Astrocyte of the cerebellum (primary cell): Measurements from ENCODE around the gene PSMD7.
A peak's percentile ranks its signal among the peaks of the same experiment; 100 is the strongest.

Experiments
- DNase-seq: peaks from one replicate; pipeline ENCODE4 v3.0.0-alpha.2; 2011; ENCODE audit warnings: low read depth
- H3K4me3 ChIP-seq: 2 replicates; pipeline ENCODE4 v1.5.1; 2011; ENCODE audit warnings: mild to moderate bottlenecking, low read depth, low read length, moderate library complexity
- in situ Hi-C: cut with HindIII; loops from 2 replicates; pipeline ENCODE4 v1.10.0; 2017; ENCODE audit warnings: low sequenced_read_pairs
- TF ChIP-seq, protein P1 (sequence below): IDR thresholded peaks from 2 replicates; pipeline ENCODE4 v1.5.1; 2012; ENCODE audit warnings: low read length, low read depth, moderate library complexity, mild to moderate bottlenecking; ENCODE audit errors: missing control alignments

Gene PSMD7

GRCh38 chr16:74261068-74261467, 35.5 kb upstream of the PSMD7 start:
- no peak overlapping the region for H3K4me3 ChIP-seq
- TF ChIP-seq, protein P1, sequence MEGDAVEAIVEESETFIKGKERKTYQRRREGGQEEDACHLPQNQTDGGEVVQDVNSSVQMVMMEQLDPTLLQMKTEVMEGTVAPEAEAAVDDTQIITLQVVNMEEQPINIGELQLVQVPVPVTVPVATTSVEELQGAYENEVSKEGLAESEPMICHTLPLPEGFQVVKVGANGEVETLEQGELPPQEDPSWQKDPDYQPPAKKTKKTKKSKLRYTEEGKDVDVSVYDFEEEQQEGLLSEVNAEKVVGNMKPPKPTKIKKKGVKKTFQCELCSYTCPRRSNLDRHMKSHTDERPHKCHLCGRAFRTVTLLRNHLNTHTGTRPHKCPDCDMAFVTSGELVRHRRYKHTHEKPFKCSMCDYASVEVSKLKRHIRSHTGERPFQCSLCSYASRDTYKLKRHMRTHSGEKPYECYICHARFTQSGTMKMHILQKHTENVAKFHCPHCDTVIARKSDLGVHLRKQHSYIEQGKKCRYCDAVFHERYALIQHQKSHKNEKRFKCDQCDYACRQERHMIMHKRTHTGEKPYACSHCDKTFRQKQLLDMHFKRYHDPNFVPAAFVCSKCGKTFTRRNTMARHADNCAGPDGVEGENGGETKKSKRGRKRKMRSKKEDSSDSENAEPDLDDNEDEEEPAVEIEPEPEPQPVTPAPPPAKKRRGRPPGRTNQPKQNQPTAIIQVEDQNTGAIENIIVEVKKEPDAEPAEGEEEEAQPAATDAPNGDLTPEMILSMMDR = no peak
- in situ Hi-C loops = no loop called here
- DNase-seq = no peak

GRCh38 chr16:74264811-74265210, 31.8 kb upstream of the PSMD7 start:
- TF ChIP-seq, protein P1 = no peak
- no peak overlapping the region for H3K4me3 ChIP-seq
- in situ Hi-C loops = no loop called here
- no peak for DNase-seq

GRCh38 chr16:74268372-74268782, 28.2 kb upstream of the PSMD7 start:
- no peak for DNase-seq
- in situ Hi-C loops = no loop called here
- no peak overlapping the region for H3K4me3 ChIP-seq
- TF ChIP-seq, protein P1 = no peak

DNA sequence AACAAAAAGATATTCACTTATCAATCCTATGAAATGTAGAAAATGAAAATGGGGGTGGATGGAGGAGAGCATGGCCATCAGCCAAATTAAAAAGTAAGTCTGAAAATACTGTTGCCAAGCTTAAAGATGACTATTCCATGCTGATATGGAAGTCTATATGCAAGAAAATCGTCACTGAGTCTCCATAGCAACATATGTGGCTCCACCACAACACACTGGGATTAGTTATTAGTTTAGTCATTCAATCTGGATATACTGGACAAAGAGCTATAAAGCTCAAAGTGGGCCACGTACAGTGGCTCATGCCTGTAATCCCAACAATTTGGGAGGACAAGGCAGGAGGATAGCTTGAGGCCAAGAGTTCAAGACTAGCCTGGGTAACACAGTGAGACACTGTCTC, 24.7 kb upstream of the PSMD7 start:
- no peak overlapping the region for H3K4me3 ChIP-seq
- no peak for DNase-seq
- TF ChIP-seq, protein P1 = no peak
- in situ Hi-C loops = no loop called here

- DNase-seq = peak; percentile 6
- H3K4me3 ChIP-seq = no peak overlapping the region
- in situ Hi-C loops = no loop called here
- TF ChIP-seq, protein P1 = peak; percentile 52
These were observed 21.5 kb upstream of the PSMD7 start for GRCh38 chr16:74275031-74275636.

GRCh38 chr16:74275711-74276110, 20.9 kb upstream of the PSMD7 start:
- H3K4me3 ChIP-seq = no peak overlapping the region
- TF ChIP-seq, protein P1 = no peak
- in situ Hi-C loops = no loop called here
- no peak for DNase-seq
